ENCODE measurements around the gene TUBGCP6.

The TUBGCP6 gene

GRCh38 chr22:50286275-50286674, 41.5 kb upstream of the TUBGCP6 start:
- H3K4me3 ChIP-seq (ENCODE audit: extremely low read depth, insufficient read depth, low read length, poor library complexity, severe bottlenecking): no peak overlapping the region

GRCh38 chr22:50285568-50286229, 40.9 kb upstream of the TUBGCP6 start:
- Histone ChIP-seq H3K9me3 (ENCODE audit: control insufficient read depth, low read length) (no peaks in the 10 kb centered on the region), H3K36me3 (ENCODE audit: control insufficient read depth, insufficient read depth, low read length) (peaks cover 89% of the 10 kb centered on the region), H3K4me3 (ENCODE audit: extremely low read depth, insufficient read depth, low read length, poor library complexity, severe bottlenecking) (no peak overlapping the region), H3K27ac (ENCODE audit: low read depth, low read length, severe bottlenecking) (no peak overlapping the region), H3K4me1 (ENCODE audit: control insufficient read depth, insufficient read depth, low read length, poor library complexity, severe bottlenecking) (peaks cover 8% of the 10 kb centered on the region)
- WGBS, 2 experiments (ENCODE audit: insufficient coverage in 2 of 2): 96 to 98% methylated on average over 23 to 26 of the region's 34 CpGs

More at GRCh38 chr22:50286275-50286674, 41.5 kb upstream of the TUBGCP6 start:
- Histone ChIP-seq H3K36me3 (ENCODE audit: control insufficient read depth, insufficient read depth, low read length) (peaks cover 89% of the 10 kb centered on the region), H3K9me3 (ENCODE audit: control insufficient read depth, low read length) (no peaks in the 10 kb centered on the region), H3K4me1 (ENCODE audit: control insufficient read depth, insufficient read depth, low read length, poor library complexity, severe bottlenecking) (peaks cover 8% of the 10 kb centered on the region), H3K27ac (ENCODE audit: low read depth, low read length, severe bottlenecking) (no peak overlapping the region)
- WGBS, 2 experiments (ENCODE audit: insufficient coverage in 2 of 2): 96 to 97% methylated on average over 18 to 21 of the region's 21 CpGs

GRCh38 chr22:50284479-50284878, 39.7 kb upstream of the TUBGCP6 start:
- H3K27ac ChIP-seq (ENCODE audit: low read depth, low read length, severe bottlenecking): no peak overlapping the region
- 95 to 96% methylated on average over 12 of the region's 13 CpGs for WGBS, 2 experiments (ENCODE audit: insufficient coverage in 2 of 2)
- H3K4me3 ChIP-seq (ENCODE audit: extremely low read depth, insufficient read depth, low read length, poor library complexity, severe bottlenecking): no peak overlapping the region
- no peaks in the 10 kb centered on the region for H3K9me3 ChIP-seq (ENCODE audit: control insufficient read depth, low read length)
- peaks cover 87% of the 10 kb centered on the region for H3K36me3 ChIP-seq (ENCODE audit: control insufficient read depth, insufficient read depth, low read length)
- H3K4me1 ChIP-seq (ENCODE audit: control insufficient read depth, insufficient read depth, low read length, poor library complexity, severe bottlenecking): peaks cover 8% of the 10 kb centered on the region

DNA sequence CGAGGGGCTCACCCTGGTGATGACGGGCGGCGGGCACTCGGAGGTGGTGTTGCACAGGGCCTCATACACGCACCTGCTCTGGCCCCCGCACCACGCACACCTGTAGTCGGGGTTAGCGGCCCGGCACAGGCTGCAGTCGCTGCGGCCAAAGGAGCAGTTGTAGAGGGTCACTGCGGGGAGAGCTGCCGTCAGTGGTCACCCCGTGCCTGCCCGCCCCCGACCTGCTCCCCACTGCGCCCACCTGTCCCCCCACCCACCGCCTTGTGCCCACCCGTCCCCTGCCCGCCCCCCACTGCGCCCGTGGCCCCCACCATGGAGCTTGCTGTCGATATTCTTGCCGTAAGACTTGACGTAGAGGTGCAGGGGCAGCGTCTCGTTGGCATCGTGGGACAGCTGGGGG, 39.0 kb upstream of the TUBGCP6 start:
- no peak overlapping the region for H3K4me3 ChIP-seq (ENCODE audit: extremely low read depth, insufficient read depth, low read length, poor library complexity, severe bottlenecking)
- H3K4me1 ChIP-seq (ENCODE audit: control insufficient read depth, insufficient read depth, low read length, poor library complexity, severe bottlenecking): peaks cover 8% of the 10 kb centered on the region
- no peak overlapping the region for H3K27ac ChIP-seq (ENCODE audit: low read depth, low read length, severe bottlenecking)
- 96% methylated on average over 18 to 19 of the region's 30 CpGs for WGBS, 2 experiments (ENCODE audit: insufficient coverage in 2 of 2)
- no peaks in the 10 kb centered on the region for H3K9me3 ChIP-seq (ENCODE audit: control insufficient read depth, low read length)
- H3K36me3 ChIP-seq (ENCODE audit: control insufficient read depth, insufficient read depth, low read length): peaks cover 87% of the 10 kb centered on the region

- H3K4me1 ChIP-seq (ENCODE audit: control insufficient read depth, insufficient read depth, low read length, poor library complexity, severe bottlenecking): peaks cover 8% of the 10 kb centered on the region
- H3K9me3 ChIP-seq (ENCODE audit: control insufficient read depth, low read length): no peaks in the 10 kb centered on the region
- H3K4me3 ChIP-seq (ENCODE audit: extremely low read depth, insufficient read depth, low read length, poor library complexity, severe bottlenecking): no peak overlapping the region
- peak overlapping the region; percentile 16 for H3K27ac ChIP-seq (ENCODE audit: low read depth, low read length, severe bottlenecking)
- 97 to 99% methylated on average over 31 to 42 of the region's 45 CpGs for WGBS, 2 experiments (ENCODE audit: insufficient coverage in 2 of 2)
- peaks cover 87% of the 10 kb centered on the region for H3K36me3 ChIP-seq (ENCODE audit: control insufficient read depth, insufficient read depth, low read length)
These were observed 37.7 kb upstream of the TUBGCP6 start for GRCh38 chr22:50282361-50283155.

- WGBS, 2 experiments (ENCODE audit: insufficient coverage in 2 of 2): 95 to 99% methylated on average over 25 of the region's 25 CpGs
- Histone ChIP-seq H3K9me3 (ENCODE audit: control insufficient read depth, low read length) (no peaks in the 10 kb centered on the region), H3K36me3 (ENCODE audit: control insufficient read depth, insufficient read depth, low read length) (peaks cover 88% of the 10 kb centered on the region), H3K27ac (ENCODE audit: low read depth, low read length, severe bottlenecking) (no peak overlapping the region), H3K4me1 (ENCODE audit: control insufficient read depth, insufficient read depth, low read length, poor library complexity, severe bottlenecking) (peaks cover 8% of the 10 kb centered on the region), H3K4me3 (ENCODE audit: extremely low read depth, insufficient read depth, low read length, poor library complexity, severe bottlenecking) (no peak overlapping the region)
These were observed 37.1 kb upstream of the TUBGCP6 start for GRCh38 chr22:50281957-50282356.

DNA sequence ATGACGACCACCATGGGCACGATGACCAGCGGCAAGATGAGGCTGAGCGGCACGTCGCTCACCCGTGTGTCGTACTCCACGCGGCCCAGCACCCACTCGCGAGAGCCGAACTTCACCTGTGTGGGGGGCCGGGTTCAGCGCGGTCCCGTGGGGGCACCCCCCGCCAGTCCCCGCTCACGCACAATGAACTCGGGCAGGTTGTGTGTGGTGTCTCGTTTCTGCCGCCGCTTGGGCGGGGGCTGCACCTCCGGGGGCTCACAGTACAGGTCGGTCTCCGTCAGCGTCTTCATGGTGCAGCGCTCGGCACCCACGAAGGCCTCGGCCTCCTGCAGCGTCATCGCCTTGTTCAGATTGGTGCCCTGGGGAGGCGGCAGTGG, 36.5 kb upstream of the TUBGCP6 start:
- Histone ChIP-seq H3K4me1 (ENCODE audit: control insufficient read depth, insufficient read depth, low read length, poor library complexity, severe bottlenecking) (peaks cover 8% of the 10 kb centered on the region), H3K36me3 (ENCODE audit: control insufficient read depth, insufficient read depth, low read length) (peaks cover 88% of the 10 kb centered on the region), H3K27ac (ENCODE audit: low read depth, low read length, severe bottlenecking) (no peak overlapping the region), H3K9me3 (ENCODE audit: control insufficient read depth, low read length) (peaks cover 4% of the 10 kb centered on the region), H3K4me3 (ENCODE audit: extremely low read depth, insufficient read depth, low read length, poor library complexity, severe bottlenecking) (no peak overlapping the region)
- WGBS, 2 experiments (ENCODE audit: insufficient coverage in 2 of 2): 97 to 98% methylated on average over 33 to 35 of the region's 36 CpGs

- 98% methylated on average over 37 to 47 of the region's 47 CpGs for WGBS, 2 experiments (ENCODE audit: insufficient coverage in 2 of 2)
- Histone ChIP-seq H3K4me1 (ENCODE audit: control insufficient read depth, insufficient read depth, low read length, poor library complexity, severe bottlenecking) (peaks cover 8% of the 10 kb centered on the region), H3K4me3 (ENCODE audit: extremely low read depth, insufficient read depth, low read length, poor library complexity, severe bottlenecking) (no peak overlapping the region), H3K27ac (ENCODE audit: low read depth, low read length, severe bottlenecking) (no peak overlapping the region), H3K9me3 (ENCODE audit: control insufficient read depth, low read length) (peaks cover 6% of the 10 kb centered on the region), H3K36me3 (ENCODE audit: control insufficient read depth, insufficient read depth, low read length) (peaks cover 88% of the 10 kb centered on the region)
These were observed 36.0 kb upstream of the TUBGCP6 start for GRCh38 chr22:50280708-50281383.

GRCh38 chr22:50280022-50280707, 35.3 kb upstream of the TUBGCP6 start:
- peaks cover 8% of the 10 kb centered on the region for H3K4me1 ChIP-seq (ENCODE audit: control insufficient read depth, insufficient read depth, low read length, poor library complexity, severe bottlenecking)
- peaks cover 6% of the 10 kb centered on the region for H3K9me3 ChIP-seq (ENCODE audit: control insufficient read depth, low read length)
- no peak overlapping the region for H3K4me3 ChIP-seq (ENCODE audit: extremely low read depth, insufficient read depth, low read length, poor library complexity, severe bottlenecking)
- no peak overlapping the region for H3K27ac ChIP-seq (ENCODE audit: low read depth, low read length, severe bottlenecking)
- H3K36me3 ChIP-seq (ENCODE audit: control insufficient read depth, insufficient read depth, low read length): peaks cover 93% of the 10 kb centered on the region
- WGBS, 2 experiments (ENCODE audit: insufficient coverage in 2 of 2): 96% methylated on average over 28 to 38 of the region's 38 CpGs

DNA sequence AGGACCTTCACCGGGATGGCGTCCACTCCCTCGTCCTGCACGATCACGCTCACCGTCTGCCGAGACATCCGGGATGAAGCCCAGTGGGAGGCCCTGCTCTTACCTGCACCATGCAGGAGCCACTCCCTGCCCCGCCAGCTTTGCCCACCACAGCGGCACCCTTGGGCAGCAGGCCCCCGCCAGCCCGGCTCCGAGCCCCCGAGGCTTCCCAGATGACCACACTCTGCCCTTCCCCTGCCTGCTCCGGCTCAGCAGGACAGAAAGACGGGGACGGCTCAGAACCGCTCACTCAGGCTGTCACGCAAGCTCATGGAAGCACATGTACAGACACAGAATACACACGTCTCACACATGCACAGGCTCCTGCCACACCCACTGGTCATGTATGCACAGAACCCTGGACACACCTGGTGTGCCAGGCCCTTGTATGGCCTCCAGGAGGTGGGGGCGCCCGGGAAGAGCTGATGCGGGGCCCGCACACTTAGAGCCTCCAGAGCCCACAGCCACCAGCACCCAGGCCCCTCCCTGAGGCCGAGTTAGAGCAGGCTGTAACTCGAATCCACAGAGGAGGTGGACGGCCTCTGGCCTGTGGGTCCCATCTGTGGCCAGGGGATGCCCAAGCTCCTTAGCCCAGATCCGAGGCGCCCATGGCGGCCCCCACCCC, 34.3 kb upstream of the TUBGCP6 start:
- 93 to 96% methylated on average over 28 of the region's 30 CpGs for WGBS, 2 experiments (ENCODE audit: insufficient coverage in 2 of 2)
- H3K36me3 ChIP-seq (ENCODE audit: control insufficient read depth, insufficient read depth, low read length): peaks cover 87% of the 10 kb centered on the region
- H3K9me3 ChIP-seq (ENCODE audit: control insufficient read depth, low read length): peaks cover 6% of the 10 kb centered on the region
- no peak overlapping the region for H3K27ac ChIP-seq (ENCODE audit: low read depth, low read length, severe bottlenecking)
- peaks cover 8% of the 10 kb centered on the region for H3K4me1 ChIP-seq (ENCODE audit: control insufficient read depth, insufficient read depth, low read length, poor library complexity, severe bottlenecking)
- no peak overlapping the region for H3K4me3 ChIP-seq (ENCODE audit: extremely low read depth, insufficient read depth, low read length, poor library complexity, severe bottlenecking)

Measured in mesodermal cell (in vitro differentiated cells).